Measurements from ENCODE around the gene ZG16B. TPM values are rescaled to one million over a fixed set of nuclear protein-coding genes. Genes with fewer than 3 reads are reported as not detected.

ZG16B gene
- total RNA-seq, 1 experiment from 2014 or later = 2.7 TPM

- no peak overlapping the region for H3K4me3 ChIP-seq
- H3K27me3 ChIP-seq = no peaks in the 10 kb centered on the region
- H3K9me3 ChIP-seq = no peaks in the 10 kb centered on the region
- DNase-seq = no peak
- no peaks in the 10 kb centered on the region for H3K36me3 ChIP-seq
Measured at GRCh38 chr16:2866431-2866830, 36.3 kb downstream of the ZG16B start.

- DNase-seq = no peak
Measured at GRCh38 chr16:2867661-2867986, 37.5 kb downstream of the ZG16B start.

GRCh38 chr16:2867987-2868789, 38.1 kb downstream of the ZG16B start:
- Histone ChIP-seq H3K4me3 (peak overlapping the region; percentile 71), H3K27me3 (no peaks in the 10 kb centered on the region), H3K9me3 (no peaks in the 10 kb centered on the region), H3K36me3 (no peaks in the 10 kb centered on the region)
- DNase-seq = peak; percentile 95

More at GRCh38 chr16:2867661-2867986, 37.5 kb downstream of the ZG16B start:
- H3K9me3 ChIP-seq = no peaks in the 10 kb centered on the region
- H3K4me3 ChIP-seq = peak overlapping the region; percentile 71
- no peaks in the 10 kb centered on the region for H3K36me3 ChIP-seq
- H3K27me3 ChIP-seq = no peaks in the 10 kb centered on the region

GRCh38 chr16:2871926-2872325, 41.8 kb downstream of the ZG16B start:
- Histone ChIP-seq H3K9me3 (no peaks in the 10 kb centered on the region), H3K36me3 (no peaks in the 10 kb centered on the region), H3K27me3 (no peaks in the 10 kb centered on the region), H3K4me3 (no peak overlapping the region)
- no peak for DNase-seq

GRCh38 chr16:2874032-2874911, 44.2 kb downstream of the ZG16B start:
- Histone ChIP-seq H3K9me3 (no peaks in the 10 kb centered on the region), H3K27me3 (no peaks in the 10 kb centered on the region), H3K4me3 (no peak overlapping the region), H3K36me3 (no peaks in the 10 kb centered on the region)
- DNase-seq = no peak

- Histone ChIP-seq H3K27me3 (no peaks in the 10 kb centered on the region), H3K4me3 (no peak overlapping the region), H3K36me3 (no peaks in the 10 kb centered on the region)
Measured at GRCh38 chr16:2874912-2875362, 44.8 kb downstream of the ZG16B start.

GRCh38 chr16:2879854-2880508, 49.9 kb downstream of the ZG16B start:
- no peak overlapping the region for H3K4me3 ChIP-seq
- H3K36me3 ChIP-seq = peaks cover 5% of the 10 kb centered on the region
- no peak for DNase-seq
- peaks cover 5% of the 10 kb centered on the region; the same call in 1 of the 2 replicates for H3K9me3 ChIP-seq
- H3K27me3 ChIP-seq = no peaks in the 10 kb centered on the region

More at GRCh38 chr16:2874912-2875362, 44.8 kb downstream of the ZG16B start:
- H3K9me3 ChIP-seq = peaks cover 3% of the 10 kb centered on the region; the same call in 1 of the 2 replicates
- DNase-seq = peak; percentile 84

Other genes starting within 250 kb of the ZG16B start
- gene KCTD5, start 147.8 kb upstream of the ZG16B start, total RNA-seq (2014; rRNA removed; shearing (Covaris generic); ENCODE audit: low replicate concordance) = 49.6 and 71.6 TPM in 2 replicates
- gene PRSS27, start 110.1 kb upstream of the ZG16B start, total RNA-seq (2014; rRNA removed; shearing (Covaris generic); ENCODE audit: low replicate concordance) = 0.22 and 1.7 TPM in 2 replicates
- gene SRRM2, start 77.7 kb upstream of the ZG16B start, total RNA-seq (2014; rRNA removed; shearing (Covaris generic); ENCODE audit: low replicate concordance) = 11.2 and 21.1 TPM in 2 replicates
- gene ELOB, start 53.0 kb upstream of the ZG16B start, total RNA-seq (2014; rRNA removed; shearing (Covaris generic); ENCODE audit: low replicate concordance) = 309 and 3,594 TPM in 2 replicates
- gene PRSS33, start 42.7 kb upstream of the ZG16B start, total RNA-seq (2014; rRNA removed; shearing (Covaris generic); ENCODE audit: low replicate concordance) = not detected in 2 replicates
- not detected in 2 replicates for gene PRSS41, start 31.8 kb upstream of the ZG16B start, total RNA-seq (2014; rRNA removed; shearing (Covaris generic); ENCODE audit: low replicate concordance)
- 5.8 and 11.9 TPM in 2 replicates for gene PRSS21, start 13.1 kb upstream of the ZG16B start, total RNA-seq (2014; rRNA removed; shearing (Covaris generic); ENCODE audit: low replicate concordance)
- gene PRSS22, start 27.9 kb downstream of the ZG16B start, total RNA-seq (2014; rRNA removed; shearing (Covaris generic); ENCODE audit: low replicate concordance) = not detected in 2 replicates
- 176 and 179 TPM in 2 replicates for gene FLYWCH2, start 52.9 kb downstream of the ZG16B start, total RNA-seq (2014; rRNA removed; shearing (Covaris generic); ENCODE audit: low replicate concordance)
- gene FLYWCH1, start 81.6 kb downstream of the ZG16B start, total RNA-seq (2014; rRNA removed; shearing (Covaris generic); ENCODE audit: low replicate concordance) = 112 and 126 TPM in 2 replicates
- gene KREMEN2, start 134.0 kb downstream of the ZG16B start, total RNA-seq (2014; rRNA removed; shearing (Covaris generic); ENCODE audit: low replicate concordance) = 0.26 and 1.0 TPM in 2 replicates
- 23.5 and 38.1 TPM in 2 replicates for gene PAQR4, start 139.0 kb downstream of the ZG16B start, total RNA-seq (2014; rRNA removed; shearing (Covaris generic); ENCODE audit: low replicate concordance)
- 12.0 and 30.3 TPM in 2 replicates for gene PKMYT1, start 150.1 kb downstream of the ZG16B start, total RNA-seq (2014; rRNA removed; shearing (Covaris generic); ENCODE audit: low replicate concordance)
- gene CLDN9, start 182.6 kb downstream of the ZG16B start, total RNA-seq (2014; rRNA removed; shearing (Covaris generic); ENCODE audit: low replicate concordance) = not detected in 2 replicates
- gene CLDN6, start 187.9 kb downstream of the ZG16B start, total RNA-seq (2014; rRNA removed; shearing (Covaris generic); ENCODE audit: low replicate concordance) = not detected in 2 replicates
- gene TNFRSF12A, start 190.1 kb downstream of the ZG16B start, total RNA-seq (2014; rRNA removed; shearing (Covaris generic); ENCODE audit: low replicate concordance) = 541 and 602 TPM in 2 replicates
- gene HCFC1R1, start 193.6 kb downstream of the ZG16B start, total RNA-seq (2014; rRNA removed; shearing (Covaris generic); ENCODE audit: low replicate concordance) = 2.9 and 60.7 TPM in 2 replicates
- gene THOC6, start 193.7 kb downstream of the ZG16B start, total RNA-seq (2014; rRNA removed; shearing (Covaris generic); ENCODE audit: low replicate concordance) = 63.2 and 118 TPM in 2 replicates
- not detected in 2 replicates for gene BICDL2, start 206.6 kb downstream of the ZG16B start, total RNA-seq (2014; rRNA removed; shearing (Covaris generic); ENCODE audit: low replicate concordance)
- gene MMP25, start 216.3 kb downstream of the ZG16B start, total RNA-seq (2014; rRNA removed; shearing (Covaris generic); ENCODE audit: low replicate concordance) = not detected in 2 replicates
- 4.4 and 11.5 TPM in 2 replicates for gene IL32, start 235.3 kb downstream of the ZG16B start, total RNA-seq (2014; rRNA removed; shearing (Covaris generic); ENCODE audit: low replicate concordance)

Measured in MG63 (cell line).